ENCODE measurements around the gene NPR3.
A peak's percentile ranks its signal among the peaks of the same experiment; 100 is the strongest.

NPR3 gene

DNA sequence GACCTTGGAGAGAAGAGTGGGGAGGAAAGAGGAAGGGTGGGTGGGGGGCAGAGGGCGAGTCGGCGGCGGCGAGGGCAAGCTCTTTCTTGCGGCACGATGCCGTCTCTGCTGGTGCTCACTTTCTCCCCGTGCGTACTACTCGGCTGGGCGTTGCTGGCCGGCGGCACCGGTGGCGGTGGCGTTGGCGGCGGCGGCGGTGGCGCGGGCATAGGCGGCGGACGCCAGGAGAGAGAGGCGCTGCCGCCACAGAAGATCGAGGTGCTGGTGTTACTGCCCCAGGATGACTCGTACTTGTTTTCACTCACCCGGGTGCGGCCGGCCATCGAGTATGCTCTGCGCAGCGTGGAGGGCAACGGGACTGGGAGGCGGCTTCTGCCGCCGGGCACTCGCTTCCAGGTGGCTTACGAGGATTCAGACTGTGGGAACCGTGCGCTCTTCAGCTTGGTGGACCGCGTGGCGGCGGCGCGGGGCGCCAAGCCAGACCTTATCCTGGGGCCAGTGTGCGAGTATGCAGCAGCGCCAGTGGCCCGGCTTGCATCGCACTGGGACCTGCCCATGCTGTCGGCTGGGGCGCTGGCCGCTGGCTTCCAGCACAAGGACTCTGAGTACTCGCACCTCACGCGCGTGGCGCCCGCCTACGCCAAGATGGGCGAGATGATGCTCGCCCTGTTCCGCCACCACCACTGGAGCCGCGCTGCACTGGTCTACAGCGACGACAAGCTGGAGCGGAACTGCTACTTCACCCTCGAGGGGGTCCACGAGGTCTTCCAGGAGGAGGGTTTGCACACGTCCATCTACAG, 760 bp downstream of the NPR3 start:
- H3K9me3 ChIP-seq (ENCODE audit: control insufficient read depth in 2 of 2, low read length in 2 of 2): no peaks in the 10 kb centered on the region
- no peaks in the 10 kb centered on the region for H3K36me3 ChIP-seq (ENCODE audit: control insufficient read depth in 2 of 2, insufficient read depth in 2 of 2, low read length in 2 of 2)
- H3K4me3 ChIP-seq (ENCODE audit: low read length in 2 of 2): peak overlapping the region; percentile 87 to 92
- H3K27ac ChIP-seq (ENCODE audit: low read length): peak overlapping the region; percentile 24
- peaks cover 31% of the 10 kb centered on the region for H3K4me1 ChIP-seq (ENCODE audit: control insufficient read depth, insufficient read depth, low read length)
- H3K27me3 ChIP-seq (ENCODE audit: control insufficient read depth in 1 of 2, insufficient read depth in 2 of 2, low read length in 2 of 2): peaks cover 0 to 12% of the 10 kb centered on the region in 2 donors
- H3K9ac ChIP-seq (ENCODE audit: low read length in 2 of 2): peak overlapping the region; percentile 36 to 54

GRCh38 chr5:32712481-32713360, 1.6 kb downstream of the NPR3 start:
- peaks cover 31% of the 10 kb centered on the region for H3K4me1 ChIP-seq (ENCODE audit: control insufficient read depth, insufficient read depth, low read length)
- H3K36me3 ChIP-seq (ENCODE audit: control insufficient read depth in 2 of 2, insufficient read depth in 2 of 2, low read length in 2 of 2): no peaks in the 10 kb centered on the region
- H3K4me3 ChIP-seq (ENCODE audit: low read length in 2 of 2): peak overlapping the region; percentile 87 to 92
- peaks cover 0 to 12% of the 10 kb centered on the region in 2 donors for H3K27me3 ChIP-seq (ENCODE audit: control insufficient read depth in 1 of 2, insufficient read depth in 2 of 2, low read length in 2 of 2)
- H3K9ac ChIP-seq (ENCODE audit: low read length in 2 of 2): peak overlapping the region; percentile 47 to 54
- no peaks in the 10 kb centered on the region for H3K9me3 ChIP-seq (ENCODE audit: control insufficient read depth in 2 of 2, low read length in 2 of 2)
- H3K27ac ChIP-seq (ENCODE audit: low read length): peak overlapping the region; percentile 24

DNA sequence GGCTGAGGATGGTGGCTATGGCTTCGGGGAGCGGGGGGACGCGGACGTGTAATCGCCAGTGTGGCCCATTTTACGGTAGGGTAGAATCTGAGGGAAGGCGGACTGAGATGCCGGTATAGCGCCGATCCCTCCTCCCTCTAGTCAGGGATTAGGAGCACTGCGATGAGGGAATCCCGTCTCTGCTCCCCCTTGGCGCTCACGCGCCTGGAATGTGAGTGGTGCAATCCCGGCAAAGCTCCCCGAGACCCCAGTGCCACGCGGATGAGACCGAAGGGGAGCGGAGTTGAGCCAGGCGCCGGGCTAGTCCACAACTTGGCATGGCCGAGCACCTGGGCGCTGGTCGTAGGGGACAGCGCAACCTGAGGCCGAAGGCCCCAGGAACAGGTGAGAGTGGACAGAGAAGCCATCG, 2.2 kb downstream of the NPR3 start:
- Histone ChIP-seq H3K9ac (ENCODE audit: low read length in 2 of 2) (peak overlapping the region; percentile 47 to 54), H3K4me3 (ENCODE audit: low read length in 2 of 2) (peak overlapping the region; percentile 87 to 92), H3K4me1 (ENCODE audit: control insufficient read depth, insufficient read depth, low read length) (peaks cover 31% of the 10 kb centered on the region), H3K27ac (ENCODE audit: low read length) (no peak overlapping the region), H3K36me3 (ENCODE audit: control insufficient read depth in 2 of 2, insufficient read depth in 2 of 2, low read length in 2 of 2) (no peaks in the 10 kb centered on the region), H3K9me3 (ENCODE audit: control insufficient read depth in 2 of 2, low read length in 2 of 2) (no peaks in the 10 kb centered on the region), H3K27me3 (ENCODE audit: control insufficient read depth in 1 of 2, insufficient read depth in 2 of 2, low read length in 2 of 2) (peaks cover 0 to 12% of the 10 kb centered on the region in 2 donors)

DNA sequence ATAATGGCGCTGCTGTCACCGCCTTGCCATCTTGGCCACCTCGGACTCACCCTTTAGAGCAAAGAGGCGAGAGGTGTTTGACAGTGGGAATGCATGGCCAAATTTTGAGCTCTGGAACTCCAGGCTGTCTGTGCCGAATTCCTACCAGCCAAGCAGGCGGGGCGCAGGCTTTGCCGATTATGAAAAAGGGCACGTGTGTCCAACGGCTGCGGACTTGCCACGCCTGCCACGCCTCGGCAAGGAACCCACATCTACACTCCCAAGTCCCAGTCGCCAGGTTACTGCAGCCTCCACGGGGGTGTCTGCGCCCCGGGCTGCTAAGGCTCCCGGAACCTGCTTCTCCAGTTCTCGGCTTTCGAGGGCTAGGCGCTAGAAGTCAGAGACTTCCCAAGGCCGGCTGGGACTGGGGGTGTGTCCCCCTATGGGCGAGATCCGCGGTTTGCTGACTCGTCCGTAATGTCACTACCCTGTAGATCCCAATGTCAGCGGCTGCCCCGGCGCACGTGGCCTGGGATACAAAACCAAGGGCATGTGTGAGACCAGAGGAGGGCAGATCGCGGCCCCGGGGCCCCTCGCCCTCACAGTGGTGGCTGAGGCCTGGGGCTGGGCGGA, 2.8 kb downstream of the NPR3 start:
- Histone ChIP-seq H3K27me3 (ENCODE audit: control insufficient read depth in 1 of 2, insufficient read depth in 2 of 2, low read length in 2 of 2) (peaks cover 0 to 12% of the 10 kb centered on the region in 2 donors), H3K27ac (ENCODE audit: low read length) (no peak overlapping the region), H3K9ac (ENCODE audit: low read length in 2 of 2) (peak overlapping the region; percentile 29 to 54), H3K4me1 (ENCODE audit: control insufficient read depth, insufficient read depth, low read length) (peaks cover 31% of the 10 kb centered on the region), H3K36me3 (ENCODE audit: control insufficient read depth in 2 of 2, insufficient read depth in 2 of 2, low read length in 2 of 2) (no peaks in the 10 kb centered on the region), H3K9me3 (ENCODE audit: control insufficient read depth in 2 of 2, low read length in 2 of 2) (no peaks in the 10 kb centered on the region), H3K4me3 (ENCODE audit: low read length in 2 of 2) (peak overlapping the region; percentile 87 to 92)

GRCh38 chr5:32714836-32715235, 3.7 kb downstream of the NPR3 start:
- Histone ChIP-seq H3K9ac (ENCODE audit: low read length in 2 of 2) (peak overlapping the region; percentile 51 to 54), H3K4me3 (ENCODE audit: low read length in 2 of 2) (peak overlapping the region; percentile 87 to 92), H3K9me3 (ENCODE audit: control insufficient read depth in 2 of 2, low read length in 2 of 2) (no peaks in the 10 kb centered on the region), H3K27me3 (ENCODE audit: control insufficient read depth in 1 of 2, insufficient read depth in 2 of 2, low read length in 2 of 2) (peaks cover 0 to 12% of the 10 kb centered on the region in 2 donors), H3K27ac (ENCODE audit: low read length) (no peak overlapping the region), H3K36me3 (ENCODE audit: control insufficient read depth in 2 of 2, insufficient read depth in 2 of 2, low read length in 2 of 2) (no peaks in the 10 kb centered on the region), H3K4me1 (ENCODE audit: control insufficient read depth, insufficient read depth, low read length) (peaks cover 31% of the 10 kb centered on the region)

DNA sequence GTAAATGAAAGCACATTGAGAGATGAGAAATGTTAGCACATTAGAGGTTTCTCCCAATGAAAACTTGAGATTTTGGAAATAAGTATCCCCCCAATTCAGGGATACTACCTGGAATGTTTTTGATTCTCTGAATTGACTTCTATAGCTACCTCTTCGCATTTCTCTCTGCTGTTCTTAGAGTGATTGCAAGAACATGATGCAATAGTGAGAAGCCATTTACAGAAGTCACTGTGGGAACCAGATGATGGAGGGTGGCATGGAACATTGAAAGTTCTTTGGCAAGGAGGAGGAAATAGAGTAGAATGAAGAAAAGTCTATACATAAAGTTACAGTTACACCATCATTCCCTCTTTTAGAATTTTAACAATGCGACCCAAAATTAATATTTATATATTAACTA, 9.2 kb downstream of the NPR3 start:
- H3K27ac ChIP-seq (ENCODE audit: low read length): no peak overlapping the region
- H3K9me3 ChIP-seq (ENCODE audit: control insufficient read depth in 2 of 2, low read length in 2 of 2): no peaks in the 10 kb centered on the region
- peaks cover under 1 to 7% of the 10 kb centered on the region in 2 donors for H3K36me3 ChIP-seq (ENCODE audit: control insufficient read depth in 2 of 2, insufficient read depth in 2 of 2, low read length in 2 of 2)
- no peak overlapping the region for H3K9ac ChIP-seq (ENCODE audit: low read length in 2 of 2)
- no peaks in the 10 kb centered on the region for H3K27me3 ChIP-seq (ENCODE audit: control insufficient read depth in 1 of 2, insufficient read depth in 2 of 2, low read length in 2 of 2)
- H3K4me1 ChIP-seq (ENCODE audit: control insufficient read depth, insufficient read depth, low read length): no peaks in the 10 kb centered on the region
- H3K4me3 ChIP-seq (ENCODE audit: low read length in 2 of 2): no peak overlapping the region

- Histone ChIP-seq H3K4me1 (ENCODE audit: control insufficient read depth, insufficient read depth, low read length) (no peaks in the 10 kb centered on the region), H3K36me3 (ENCODE audit: control insufficient read depth in 2 of 2, insufficient read depth in 2 of 2, low read length in 2 of 2) (peaks cover 5 to 7% of the 10 kb centered on the region in 2 donors), H3K4me3 (ENCODE audit: low read length in 2 of 2) (no peak overlapping the region), H3K9me3 (ENCODE audit: control insufficient read depth in 2 of 2, low read length in 2 of 2) (no peaks in the 10 kb centered on the region), H3K9ac (ENCODE audit: low read length in 2 of 2) (no peak overlapping the region), H3K27ac (ENCODE audit: low read length) (no peak overlapping the region), H3K27me3 (ENCODE audit: control insufficient read depth in 1 of 2, insufficient read depth in 2 of 2, low read length in 2 of 2) (no peaks in the 10 kb centered on the region)
Observed at GRCh38 chr5:32721626-32722025, 10.5 kb downstream of the NPR3 start.

DNA sequence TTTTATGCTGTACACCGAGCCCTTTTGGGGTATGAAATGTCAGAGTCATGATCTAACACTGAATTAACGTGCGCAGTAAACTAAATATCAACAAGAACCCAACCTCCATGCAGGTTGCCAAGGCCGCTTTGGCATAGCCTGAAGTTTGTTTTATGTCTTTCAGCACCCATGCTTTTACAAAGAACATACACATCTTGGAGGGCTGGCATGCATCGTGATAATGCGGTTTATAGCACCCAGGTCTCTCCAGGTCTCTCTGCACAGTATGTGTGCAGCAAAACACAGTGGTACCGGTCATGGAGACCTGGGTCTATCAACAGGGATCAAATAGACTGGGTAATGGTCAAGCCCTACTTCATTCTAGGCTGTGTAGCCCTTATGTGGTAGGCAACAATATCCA, 11.8 kb downstream of the NPR3 start:
- Histone ChIP-seq H3K9ac (ENCODE audit: low read length in 2 of 2) (no peak overlapping the region), H3K27ac (ENCODE audit: low read length) (no peak overlapping the region), H3K4me1 (ENCODE audit: control insufficient read depth, insufficient read depth, low read length) (no peaks in the 10 kb centered on the region), H3K36me3 (ENCODE audit: control insufficient read depth in 2 of 2, insufficient read depth in 2 of 2, low read length in 2 of 2) (peaks cover 5 to 7% of the 10 kb centered on the region in 2 donors), H3K4me3 (ENCODE audit: low read length in 2 of 2) (no peak overlapping the region), H3K9me3 (ENCODE audit: control insufficient read depth in 2 of 2, low read length in 2 of 2) (no peaks in the 10 kb centered on the region), H3K27me3 (ENCODE audit: control insufficient read depth in 1 of 2, insufficient read depth in 2 of 2, low read length in 2 of 2) (no peaks in the 10 kb centered on the region)

DNA sequence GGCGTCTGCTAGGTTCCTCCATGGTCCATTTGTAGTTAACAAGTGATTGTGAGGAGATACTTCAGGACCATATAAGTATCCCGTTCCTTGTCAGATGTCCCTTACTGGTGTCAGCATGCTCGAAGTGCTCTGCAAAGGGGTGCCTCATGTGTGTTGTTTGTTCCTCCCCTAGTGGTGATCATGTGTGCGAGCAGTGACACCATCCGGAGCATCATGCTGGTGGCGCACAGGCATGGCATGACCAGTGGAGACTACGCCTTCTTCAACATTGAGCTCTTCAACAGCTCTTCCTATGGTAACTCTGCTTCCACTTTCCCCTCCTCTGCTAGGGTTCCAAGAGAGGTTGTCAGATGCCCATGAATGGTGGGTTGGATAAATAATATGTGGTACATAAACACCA, 13.4 kb downstream of the NPR3 start:
- no peaks in the 10 kb centered on the region for H3K27me3 ChIP-seq (ENCODE audit: control insufficient read depth in 1 of 2, insufficient read depth in 2 of 2, low read length in 2 of 2)
- no peak overlapping the region for H3K4me3 ChIP-seq (ENCODE audit: low read length in 2 of 2)
- no peaks in the 10 kb centered on the region for H3K4me1 ChIP-seq (ENCODE audit: control insufficient read depth, insufficient read depth, low read length)
- no peak overlapping the region for H3K9ac ChIP-seq (ENCODE audit: low read length in 2 of 2)
- H3K36me3 ChIP-seq (ENCODE audit: control insufficient read depth in 2 of 2, insufficient read depth in 2 of 2, low read length in 2 of 2): peaks cover 5 to 7% of the 10 kb centered on the region in 2 donors
- no peak overlapping the region for H3K27ac ChIP-seq (ENCODE audit: low read length)
- no peaks in the 10 kb centered on the region for H3K9me3 ChIP-seq (ENCODE audit: control insufficient read depth in 2 of 2, low read length in 2 of 2)

DNA sequence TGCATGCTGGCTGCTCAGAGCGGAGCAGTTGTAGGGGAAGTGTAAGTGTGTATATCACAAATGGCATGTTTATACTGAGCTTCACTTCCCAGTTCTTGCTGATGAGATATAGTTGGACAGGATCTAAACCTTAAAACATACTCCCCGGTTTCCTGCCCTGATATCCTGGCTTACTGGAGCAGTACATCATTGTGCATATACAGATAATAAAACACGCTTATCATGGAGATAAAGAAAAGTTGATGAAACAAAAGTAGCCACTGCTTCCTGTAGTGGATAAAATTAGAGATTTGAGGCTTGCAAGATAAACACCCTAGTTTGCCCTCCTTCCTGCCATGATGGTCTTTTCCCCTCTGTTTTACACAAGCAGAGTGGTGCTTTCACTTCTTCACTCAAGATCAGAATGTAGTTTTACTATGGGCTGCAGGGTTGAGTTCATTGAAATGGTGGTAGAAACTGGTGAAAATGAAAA, 15.0 kb downstream of the NPR3 start:
- Histone ChIP-seq H3K9me3 (ENCODE audit: control insufficient read depth in 2 of 2, low read length in 2 of 2) (no peaks in the 10 kb centered on the region), H3K27me3 (ENCODE audit: control insufficient read depth in 1 of 2, insufficient read depth in 2 of 2, low read length in 2 of 2) (no peaks in the 10 kb centered on the region), H3K4me1 (ENCODE audit: control insufficient read depth, insufficient read depth, low read length) (no peaks in the 10 kb centered on the region), H3K4me3 (ENCODE audit: low read length in 2 of 2) (no peak overlapping the region), H3K27ac (ENCODE audit: low read length) (no peak overlapping the region), H3K9ac (ENCODE audit: low read length in 2 of 2) (no peak overlapping the region), H3K36me3 (ENCODE audit: control insufficient read depth in 2 of 2, insufficient read depth in 2 of 2, low read length in 2 of 2) (peaks cover 5 to 7% of the 10 kb centered on the region in 2 donors)
